Measurements from ENCODE around the gene CAMKK2. TPM values are rescaled to one million over a fixed set of nuclear protein-coding genes. Genes with fewer than 3 reads are reported as not detected.

Gene CAMKK2
- total and polyA plus RNA-seq, 9 of the 15 experiments (the other 6 are each of a cell fraction or from before 2014, with no cell fraction given), result 4.3 to 32.0 (median 18.2) TPM

GRCh38 chr12:121331248-121331647, 34.7 kb upstream of the CAMKK2 start (continued):
- TF ChIP-seq RNF2 (IDR thresholded peaks at IDR 0.05) (no peak), CBX8 (IDR thresholded peaks at IDR 0.05; ENCODE audit: borderline replicate concordance, extremely low read depth, low read depth, low read length, poor library complexity, severe bottlenecking) (no peak)

- no peak overlapping the region for H3K4me2 ChIP-seq (ENCODE audit: insufficient read depth, low read length)
- H3K4me3 ChIP-seq, result no peak overlapping the region
- H3K9me1 ChIP-seq (ENCODE audit: control insufficient read depth, insufficient read depth, low read length), result no peaks in the 10 kb centered on the region
- no peak for DNase-seq (ENCODE audit: extremely low read depth in 1 of 4, low spot score in 3 of 4)
- no peak overlapping the region for H2AFZ ChIP-seq (ENCODE audit: low read depth, low read length)
- FAIRE-seq, result no peak
- in situ Hi-C loops (cut with MboI) (no loop called here), intact Hi-C loops (cut with micrococcal nuclease) (no loop called here)
- no peaks in the 10 kb centered on the region for H3K9me3 ChIP-seq (replicated peaks; ENCODE audit: control insufficient read depth, insufficient read depth, low read depth, low read length)
- no TSS peak for BruUV-seq (replicated peaks)
- H4K20me1 ChIP-seq (replicated peaks; ENCODE audit: control insufficient read depth, insufficient read depth, low read length), result no peaks in the 10 kb centered on the region; the same call in 1 of the 2 replicates
- no peak overlapping the region for H3K9ac ChIP-seq (ENCODE audit: insufficient read depth in 1 of 2, low read depth in 2 of 2, low read length in 2 of 2)
- TF ChIP-seq ZSCAN32 (CRISPR knock-in tag; IDR thresholded peaks at IDR 0.05), result no peak
- TF ChIP-seq CXXC5 (CRISPR knock-in tag; IDR thresholded peaks at IDR 0.05), result no peak
- TF ChIP-seq ZNF431 (CRISPR knock-in tag; IDR thresholded peaks at IDR 0.05), result no peak
- TF ChIP-seq CHCHD3 (CRISPR knock-in tag; IDR thresholded peaks at IDR 0.05), result no peak
- no peak for TF ChIP-seq E2F8 (IDR thresholded peaks at IDR 0.05; ENCODE audit: low read depth, partially characterized antibody)
- TF ChIP-seq CC2D1A (IDR thresholded peaks at IDR 0.05), result no peak
- no peak for TF ChIP-seq ZNF224 (CRISPR knock-in tag; IDR thresholded peaks at IDR 0.05)
- H3K27ac ChIP-seq (ENCODE audit: extremely low read depth, low read depth, low read length), result no peak overlapping the region
- no peaks in the 10 kb centered on the region for H3K27me3 ChIP-seq (ENCODE audit: control insufficient read depth in 2 of 2, insufficient read depth in 2 of 2, low read length in 2 of 2)
- H3K36me3 ChIP-seq (ENCODE audit: control insufficient read depth, insufficient read depth, low read length), result peaks cover 97% of the 10 kb centered on the region
- peaks cover 6% of the 10 kb centered on the region; the same call in 1 of the 3 replicates for H3K79me2 ChIP-seq (ENCODE audit: control insufficient read depth, insufficient read depth, low read length)
- ATAC-seq, result no peak
- peaks cover 0 to 3% of the 10 kb centered on the region in 2 experiments; a peak in 1 of 5 replicates for H3K4me1 ChIP-seq (replicated peaks in 1 of 2; ENCODE audit: control insufficient read depth in 2 of 2, insufficient read depth in 2 of 2, low read length in 2 of 2)
- POLR2A ChIA-PET, result interaction anchor here (0.7 to 2.7 kb wide), 6 partner anchors 9 to 77 kb away, joined by 3 to 13 read pairs (median 4); no protein-coding TSS in a partner anchor
- CTCF ChIA-PET (ENCODE audit: low intra/inter-chr PET ratio), result no interaction called here
Observed at GRCh38 chr12:121330692-121331091, 34.2 kb upstream of the CAMKK2 start.

All from K562 (cell line).